NCI-H345 treated with DMSO at 0.1 percent for 48 hours (cell line): Measurements from ENCODE around the gene DTX2.
"Not testable (repeated sequence)": the region's sequence is repeated elsewhere in the genome, so short reads cannot be mapped to it uniquely, and the experiment has no call there.

Experiments used
- DNase-seq: peaks from one replicate; lab custom pipeline; 2025; ENCODE audit not compliant: unreplicated experiment; lab: John Stamatoyannopoulos, UW

The DTX2 gene

GRCh38 chr7:76511200-76511910 lies 49.8 kb downstream of the DTX2 start:
- not testable (repeated sequence) for DNase-seq

- not testable (repeated sequence) for DNase-seq
These were observed 50.7 kb downstream of the DTX2 start for GRCh38 chr7:76511911-76512885.

GRCh38 chr7:76512941-76513816 lies 51.7 kb downstream of the DTX2 start:
- DNase-seq: no peak

GRCh38 chr7:76513817-76514799 lies 52.6 kb downstream of the DTX2 start:
- no peak for DNase-seq

- no peak for DNase-seq
These were observed 53.6 kb downstream of the DTX2 start for GRCh38 chr7:76514926-76515771.

- no peak for DNase-seq
These were observed 54.5 kb downstream of the DTX2 start for GRCh38 chr7:76515999-76516443.

GRCh38 chr7:76516932-76517331 lies 55.4 kb downstream of the DTX2 start:
- not testable (repeated sequence) for DNase-seq

- DNase-seq: not testable (repeated sequence)
These were observed 64.7 kb downstream of the DTX2 start for GRCh38 chr7:76526183-76526582.

- DNase-seq: not testable (repeated sequence)
These were observed 70.1 kb downstream of the DTX2 start for GRCh38 chr7:76531643-76532042.

GRCh38 chr7:76543197-76543596 lies 81.7 kb downstream of the DTX2 start, which contains the start of gene SPDYE16:
TSS of gene SPDYE16 (minus strand) at chr7:76543297. CDS start at chr7:76541459, 1,838 bp downstream.
- not testable (repeated sequence) for DNase-seq

- DNase-seq: peak; percentile 47
These were observed 87.7 kb downstream of the DTX2 start for GRCh38 chr7:76549025-76549854.

- not testable (repeated sequence) for DNase-seq
These were observed 88.3 kb downstream of the DTX2 start for GRCh38 chr7:76549855-76550248.

- not testable (repeated sequence) for DNase-seq
These were observed 90.5 kb downstream of the DTX2 start for GRCh38 chr7:76551992-76552391.
